CD4-positive, alpha-beta T cell treated with Interleukin-4 for 4 hours (primary cell): Measurements from ENCODE around the gene TIMP3.
"Not testable (repeated sequence)": the region's sequence is repeated elsewhere in the genome, so short reads cannot be mapped to it uniquely, and the experiment has no call there.

Source experiments
- DNase-seq: peaks from one replicate; pipeline ENCODE4 v3.0.0-alpha.2; 2020

Gene TIMP3

GRCh38 chr22:32801537-32802236 lies at the start of gene TIMP3:
TIMP3 (plus strand) TSS chr22:32801705; CDS start chr22:32802002, 297 bp downstream.
- no peak for DNase-seq

- DNase-seq: no peak
These were observed 49.2 kb upstream of the TIMP3 start for GRCh38 chr22:32752326-32752725.

- DNase-seq: no peak
These were observed 48.5 kb upstream of the TIMP3 start for GRCh38 chr22:32752816-32753520.

- DNase-seq: no peak
These were observed 47.9 kb upstream of the TIMP3 start for GRCh38 chr22:32753591-32753990.

GRCh38 chr22:32754413-32755041 lies 47.0 kb upstream of the TIMP3 start:
- DNase-seq: no peak

- not testable (repeated sequence) for DNase-seq
These were observed 44.3 kb upstream of the TIMP3 start for GRCh38 chr22:32757086-32757762.

- DNase-seq: no peak
These were observed 42.6 kb upstream of the TIMP3 start for GRCh38 chr22:32758866-32759385.

- no peak for DNase-seq
These were observed 41.1 kb upstream of the TIMP3 start for GRCh38 chr22:32760396-32760795.

GRCh38 chr22:32760815-32761214 lies 40.7 kb upstream of the TIMP3 start:
- DNase-seq: no peak

GRCh38 chr22:32761251-32761903 lies 40.1 kb upstream of the TIMP3 start:
- DNase-seq: no peak

GRCh38 chr22:32764330-32765131 lies 37.0 kb upstream of the TIMP3 start:
- DNase-seq: no peak

- DNase-seq: no peak
These were observed 36.3 kb upstream of the TIMP3 start for GRCh38 chr22:32765132-32765618.

GRCh38 chr22:32771756-32772155 lies 29.7 kb upstream of the TIMP3 start:
- no peak for DNase-seq

GRCh38 chr22:32775957-32776356 lies 25.5 kb upstream of the TIMP3 start:
- DNase-seq: no peak

- DNase-seq: no peak
These were observed 25.1 kb upstream of the TIMP3 start for GRCh38 chr22:32776397-32776796.

GRCh38 chr22:32776802-32777201 lies 24.7 kb upstream of the TIMP3 start:
- no peak for DNase-seq

GRCh38 chr22:32777987-32778386 lies 23.5 kb upstream of the TIMP3 start:
- DNase-seq: no peak

GRCh38 chr22:32780726-32781310 lies 20.7 kb upstream of the TIMP3 start:
- DNase-seq: no peak

- no peak for DNase-seq
These were observed 19.8 kb upstream of the TIMP3 start for GRCh38 chr22:32781695-32782094.

- no peak for DNase-seq
These were observed 16.0 kb upstream of the TIMP3 start for GRCh38 chr22:32785321-32786026.

- DNase-seq: no peak
These were observed 15.5 kb upstream of the TIMP3 start for GRCh38 chr22:32786027-32786418.
